Activated CD4-positive, alpha-beta T cell treated with anti-CD3 and anti-CD28 coated beads, Interleukin-2, amount 50 U/mL, for 4 hours (primary cell): ENCODE measurements around the gene GOLGA3.

Experiments
- DNase-seq, 2 experiments: peaks; one replicate each; pipeline ENCODE4 v3.0.0-alpha.2; 2020

Gene GOLGA3

GRCh38 chr12:132747896-132748295 lies 80.8 kb downstream of the GOLGA3 start:
- no peak for DNase-seq

GRCh38 chr12:132747395-132747794 lies 81.3 kb downstream of the GOLGA3 start:
- no peak for DNase-seq

GRCh38 chr12:132746613-132747012 lies 82.1 kb downstream of the GOLGA3 start:
- DNase-seq, result no peak

GRCh38 chr12:132743831-132744230 lies 84.8 kb downstream of the GOLGA3 start:
- no peak for DNase-seq

- no peak for DNase-seq
These were observed 87.0 kb downstream of the GOLGA3 start for GRCh38 chr12:132741620-132742019.

GRCh38 chr12:132740652-132741051 lies 88.0 kb downstream of the GOLGA3 start:
- DNase-seq, result no peak

GRCh38 chr12:132740313-132740646 lies 88.4 kb downstream of the GOLGA3 start:
- DNase-seq, result no peak

GRCh38 chr12:132739600-132740312 lies 88.9 kb downstream of the GOLGA3 start:
- DNase-seq, result no peak

- no peak for DNase-seq
These were observed 91.8 kb downstream of the GOLGA3 start for GRCh38 chr12:132736913-132737312.

GRCh38 chr12:132736378-132736777 lies 92.3 kb downstream of the GOLGA3 start:
- DNase-seq, result no peak

GRCh38 chr12:132735496-132735895 lies 93.2 kb downstream of the GOLGA3 start:
- DNase-seq, result no peak

GRCh38 chr12:132734206-132734605 lies 94.5 kb downstream of the GOLGA3 start:
- DNase-seq, result no peak

- no peak for DNase-seq
These were observed 97.1 kb downstream of the GOLGA3 start for GRCh38 chr12:132731574-132731973.

- DNase-seq, result no peak
These were observed 98.3 kb downstream of the GOLGA3 start for GRCh38 chr12:132730353-132730752.

GRCh38 chr12:132729541-132730320 lies 98.9 kb downstream of the GOLGA3 start:
- DNase-seq, result no peak

- DNase-seq, result no peak
These were observed 100.2 kb downstream of the GOLGA3 start for GRCh38 chr12:132728502-132728901.

- no peak for DNase-seq
These were observed 101.4 kb downstream of the GOLGA3 start for GRCh38 chr12:132727091-132727794.

- DNase-seq, result no peak
These were observed 102.3 kb downstream of the GOLGA3 start for GRCh38 chr12:132726386-132726785.

GRCh38 chr12:132724506-132725241 lies 104.0 kb downstream of the GOLGA3 start:
- no peak for DNase-seq

GRCh38 chr12:132723764-132724140 lies 104.9 kb downstream of the GOLGA3 start:
- no peak for DNase-seq

GRCh38 chr12:132723015-132723763 lies 105.5 kb downstream of the GOLGA3 start:
- no peak for DNase-seq

- no peak for DNase-seq
These were observed 107.9 kb downstream of the GOLGA3 start for GRCh38 chr12:132720606-132721345.
